H9 (cell line): ENCODE data around the gene FOXN4. TPM values are rescaled to one million over a fixed set of nuclear protein-coding genes. Genes with fewer than 3 reads are reported as not detected.

Experiments
- DNase-seq: peaks from one replicate; pipeline ENCODE4 v3.0.0-alpha.2; 2017
- H2AFZ ChIP-seq: one replicate; pipeline ENCODE4 v1.6.1; 2013; ENCODE audit warnings: mild to moderate bottlenecking, low read length, control low read depth, moderate library complexity
- H2AK5ac ChIP-seq: 2 replicates; pipeline ENCODE4 v1.6.1; 2013; ENCODE audit warnings: low read length, control low read depth, mixed read lengths; ENCODE audit not compliant: insufficient read length
- H2BK120ac ChIP-seq: one replicate; pipeline ENCODE4 v1.6.1; 2013; ENCODE audit warnings: low read depth, mild to moderate bottlenecking, low read length, control low read depth, inconsistent platforms; ENCODE audit not compliant: poor library complexity, severe bottlenecking
- H2BK12ac ChIP-seq: 2 replicates; pipeline ENCODE4 v1.6.1; 2013; ENCODE audit warnings: low read length, control low read depth, mixed read lengths, low read depth; ENCODE audit not compliant: insufficient read length
- H2BK15ac ChIP-seq: 2 replicates; pipeline ENCODE4 v1.6.1; 2013; ENCODE audit warnings: low read depth, low read length, control low read depth
- H2BK20ac ChIP-seq: one replicate; pipeline ENCODE4 v1.6.1; 2013; ENCODE audit warnings: low read depth, mild to moderate bottlenecking, low read length, control low read depth, inconsistent platforms; ENCODE audit not compliant: poor library complexity, severe bottlenecking
- H2BK5ac ChIP-seq: 2 replicates; pipeline ENCODE4 v1.6.1; 2013; ENCODE audit warnings: low read length, control low read depth, mixed read lengths; ENCODE audit not compliant: insufficient read length
- H3K14ac ChIP-seq: 2 replicates; pipeline ENCODE4 v1.6.1; 2013; ENCODE audit warnings: low read length, control low read depth; ENCODE audit not compliant: insufficient read depth
- H3K18ac ChIP-seq: 2 replicates; pipeline ENCODE4 v1.6.1; 2013; ENCODE audit warnings: low read depth, mild to moderate bottlenecking, mixed read lengths, low read length, control low read depth; ENCODE audit not compliant: insufficient read length
- H3K23ac ChIP-seq: 2 replicates; pipeline ENCODE4 v1.6.1; 2013; ENCODE audit warnings: low read length, control low read depth, mixed read lengths, low read depth; ENCODE audit not compliant: insufficient read length
- H3K23me2 ChIP-seq: 2 replicates; pipeline ENCODE4 v1.6.1; 2013; ENCODE audit warnings: low read depth, mild to moderate bottlenecking, mixed read lengths, low read length, control low read depth; ENCODE audit not compliant: insufficient read length, poor library complexity, severe bottlenecking
- H3K27ac ChIP-seq: 2 replicates; pipeline ENCODE4 v1.5.1; 2013; ENCODE audit warnings: low read length, control low read depth, mixed read lengths, low read depth; ENCODE audit not compliant: insufficient read length
- H3K27me3 ChIP-seq: 2 replicates; pipeline ENCODE4 v1.6.1; 2013; ENCODE audit warnings: low read length, control low read depth, inconsistent platforms; ENCODE audit not compliant: insufficient read depth
- H3K4ac ChIP-seq: 2 replicates; pipeline ENCODE4 v1.6.1; 2013; ENCODE audit warnings: low read depth, mild to moderate bottlenecking, control low read depth, inconsistent platforms, low read length, moderate library complexity
- H3K4me1 ChIP-seq: 2 replicates; pipeline ENCODE4 v1.6.1; 2013; ENCODE audit warnings: low read length, control low read depth, inconsistent platforms; ENCODE audit not compliant: insufficient read depth
- H3K4me2 ChIP-seq: 2 replicates; pipeline ENCODE4 v1.6.1; 2013; ENCODE audit warnings: low read length, control low read depth, mixed read lengths; ENCODE audit not compliant: insufficient read length, insufficient read depth
- H3K56ac ChIP-seq: 2 replicates; pipeline ENCODE4 v1.6.1; 2013; ENCODE audit warnings: low read depth, mild to moderate bottlenecking, mixed read lengths, low read length, control low read depth; ENCODE audit not compliant: insufficient read length
- H3K79me1 ChIP-seq: 2 replicates; pipeline ENCODE4 v1.6.1; 2013; ENCODE audit warnings: low read depth, mild to moderate bottlenecking, moderate library complexity, low read length, control low read depth, inconsistent platforms; ENCODE audit not compliant: insufficient read depth, poor library complexity, severe bottlenecking
- H3K79me2 ChIP-seq: 2 replicates; pipeline ENCODE4 v1.6.1; 2013; ENCODE audit warnings: low read length, control low read depth, inconsistent platforms; ENCODE audit not compliant: insufficient read depth
- H3K9ac ChIP-seq: 2 replicates; pipeline ENCODE4 v1.6.1; 2013; ENCODE audit warnings: low read length, control low read depth, mixed read lengths; ENCODE audit not compliant: insufficient read length; ENCODE audit errors: extremely low read depth
- H3K9me3 ChIP-seq: one replicate; pipeline ENCODE4 v1.6.1; 2013; ENCODE audit warnings: low read depth, low read length, inconsistent platforms; ENCODE audit not compliant: control insufficient read depth
- H3T11ph ChIP-seq: one replicate; pipeline ENCODE4 v1.6.1; 2013; ENCODE audit warnings: mild to moderate bottlenecking, low read length, control low read depth, inconsistent platforms
- H4K20me1 ChIP-seq: one replicate; pipeline ENCODE4 v1.6.1; 2013; ENCODE audit not compliant: control insufficient read depth, insufficient read length, insufficient read depth
- H4K5ac ChIP-seq: 2 replicates; pipeline ENCODE4 v1.6.1; 2013; ENCODE audit warnings: low read depth, mild to moderate bottlenecking, mixed read lengths, low read length, control low read depth; ENCODE audit not compliant: insufficient read length
- H4K8ac ChIP-seq: replicated peaks from 2 replicates; pipeline ENCODE4 v1.6.1; 2013; ENCODE audit warnings: low read length, control low read depth, mixed read lengths, low read depth; ENCODE audit not compliant: insufficient read length
- H4K91ac ChIP-seq: 2 replicates; pipeline ENCODE4 v1.6.1; 2013; ENCODE audit warnings: low read depth, mild to moderate bottlenecking, moderate library complexity, mixed read lengths, low read length, control low read depth; ENCODE audit not compliant: insufficient read length
- H3K27ac Mint-ChIP-seq, 3 experiments: 2 replicates in 2 of 3; 3 replicates in 1 of 3; pipeline ENCODE4 v1.8.0; 2020 to 2021; ENCODE audit warnings: mixed read lengths in 3 of 3, mild to moderate bottlenecking in 1 of 3, moderate library complexity in 1 of 3
- H3K27me3 Mint-ChIP-seq: 2 replicates; pipeline ENCODE4 v1.8.0; 2021; ENCODE audit warnings: low read depth, mild to moderate bottlenecking, moderate library complexity, mixed read lengths
- H3K36me3 Mint-ChIP-seq, 3 experiments: 2 replicates in 2 of 3; 3 replicates in 1 of 3; pipeline ENCODE4 v1.8.0; 2020 to 2021; ENCODE audit warnings: low read depth in 3 of 3, mixed read lengths in 3 of 3; ENCODE audit not compliant: insufficient read depth in 1 of 3
- H3K4me1 Mint-ChIP-seq, 2 experiments: 2 replicates each; pipeline ENCODE4 v1.8.0; 2020; ENCODE audit warnings: mixed read lengths in 2 of 2
- H3K4me3 Mint-ChIP-seq, 2 experiments: 2 replicates in 1 of 2; 3 replicates in 1 of 2; pipeline ENCODE4 v1.8.0; 2020 to 2021; ENCODE audit warnings: mild to moderate bottlenecking in 2 of 2, mixed read lengths in 2 of 2, moderate library complexity in 1 of 2
- H3K9me3 Mint-ChIP-seq, 2 experiments: 2 replicates in 1 of 2; 3 replicates in 1 of 2; pipeline ENCODE4 v1.8.0; 2020; ENCODE audit warnings: mild to moderate bottlenecking in 2 of 2, mixed read lengths in 2 of 2, moderate library complexity in 1 of 2
- WGBS: extraction: QIAGEN DNeasy Blood & Tissue Kit; methylation state at CpG from one replicate; pipeline ENCODE4 v1.1.7; 2013; ENCODE audit warnings: missing lambda C conversion rate, low lambda C conversion rate, mixed read lengths; ENCODE audit not compliant: insufficient read length; ENCODE audit errors: extremely low coverage; 5-methylcytosine and 5-hydroxymethylcytosine counted together
- total RNA-seq: library from RNA; stranded (reverse); gene quantifications from 2 replicates; pipeline ENCODE4 v1.2.1, GENCODE V29; 2021
- TF ChIP-seq, protein P1 (sequence below): fragments of 200-600 bp; sonication (generic); conservative IDR thresholded peaks from 3 replicates; pipeline ENCODE4 v1.8.0; 2021; ENCODE audit warnings: antibody characterized with exemption, mild to moderate bottlenecking

Gene FOXN4
- total RNA-seq, 1 experiment from 2014 or later = 0.39 TPM

DNA sequence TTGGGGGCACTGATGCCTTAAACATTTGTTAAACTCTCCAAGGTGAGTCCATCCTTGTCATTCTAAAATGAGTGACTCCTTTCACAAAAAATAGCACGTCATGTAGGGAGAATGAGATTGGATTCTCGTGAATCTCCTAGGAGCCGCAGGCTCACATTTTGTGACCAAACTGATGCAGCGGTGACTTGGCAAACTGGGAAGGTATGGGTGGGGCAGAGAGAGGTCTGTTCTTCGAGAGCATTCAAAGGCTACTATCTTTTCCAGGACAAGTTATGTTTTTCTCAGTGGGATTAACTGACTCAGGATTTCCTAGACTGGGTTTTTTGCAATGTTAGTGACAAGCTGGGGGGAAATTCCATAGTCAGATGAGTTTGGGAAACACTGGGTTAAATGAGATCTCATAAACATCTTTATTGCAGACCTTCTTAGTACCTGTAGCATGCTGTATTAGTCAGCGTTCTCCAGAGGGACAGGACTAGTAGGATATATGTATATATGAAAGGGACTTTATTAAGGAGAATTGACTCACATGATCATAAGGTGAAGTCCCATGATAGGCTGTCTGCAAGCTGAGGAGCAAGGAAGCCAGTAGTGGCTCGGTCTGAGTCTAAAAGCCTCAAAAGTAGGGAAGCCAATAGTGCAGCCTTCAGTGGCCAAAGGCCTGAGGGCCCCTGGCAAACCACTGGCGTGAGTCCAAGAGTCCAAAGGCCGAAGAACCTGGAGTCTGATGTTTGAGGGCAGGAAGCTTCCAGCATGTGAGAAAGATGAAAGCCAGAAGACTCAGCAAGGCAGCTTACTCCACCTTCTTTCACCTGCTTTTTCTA is 61.0 kb downstream of the FOXN4 start:
- Histone ChIP-seq H2AK5ac (no peak overlapping the region), H4K20me1 (no peaks in the 10 kb centered on the region), H3T11ph (no peak overlapping the region), H3K4ac (no peak overlapping the region), H2AFZ (no peak overlapping the region), H2BK12ac (no peak overlapping the region), H3K18ac (no peak overlapping the region), H4K5ac (no peak overlapping the region), H3K9ac (no peak overlapping the region), H3K23me2 (no peaks in the 10 kb centered on the region), H3K14ac (no peak overlapping the region), H3K27ac (no peak overlapping the region), H3K79me1 (no peaks in the 10 kb centered on the region), H4K8ac (no peak overlapping the region), H3K27me3 (no peaks in the 10 kb centered on the region), H4K91ac (no peak overlapping the region), H2BK20ac (no peak overlapping the region), H2BK120ac (no peak overlapping the region), H3K4me2 (no peak overlapping the region), H3K56ac (no peak overlapping the region), H3K79me2 (no peaks in the 10 kb centered on the region), H2BK15ac (no peak overlapping the region), H3K9me3 (no peaks in the 10 kb centered on the region), H2BK5ac (no peak overlapping the region), H3K4me1 (no peaks in the 10 kb centered on the region), H3K23ac (no peak overlapping the region)
- Mint-ChIP-seq H3K27me3 (no peaks in the 10 kb centered on the region), H3K4me3 (no peak overlapping the region), H3K4me1 (no peaks in the 10 kb centered on the region), H3K27ac (peak overlapping the region in 1 of 3 experiments; percentile 47; a peak in 1 of 7 replicates), H3K36me3 (peaks cover 4 to 18% (median 18%) of the 10 kb centered on the region in 3 experiments; a peak in 4 of 7 replicates), H3K9me3 (no peaks in the 10 kb centered on the region)
- no peak for DNase-seq
- WGBS = no CpG with 5 or more reads among the region's 9 CpGs
- TF ChIP-seq, protein P1, sequence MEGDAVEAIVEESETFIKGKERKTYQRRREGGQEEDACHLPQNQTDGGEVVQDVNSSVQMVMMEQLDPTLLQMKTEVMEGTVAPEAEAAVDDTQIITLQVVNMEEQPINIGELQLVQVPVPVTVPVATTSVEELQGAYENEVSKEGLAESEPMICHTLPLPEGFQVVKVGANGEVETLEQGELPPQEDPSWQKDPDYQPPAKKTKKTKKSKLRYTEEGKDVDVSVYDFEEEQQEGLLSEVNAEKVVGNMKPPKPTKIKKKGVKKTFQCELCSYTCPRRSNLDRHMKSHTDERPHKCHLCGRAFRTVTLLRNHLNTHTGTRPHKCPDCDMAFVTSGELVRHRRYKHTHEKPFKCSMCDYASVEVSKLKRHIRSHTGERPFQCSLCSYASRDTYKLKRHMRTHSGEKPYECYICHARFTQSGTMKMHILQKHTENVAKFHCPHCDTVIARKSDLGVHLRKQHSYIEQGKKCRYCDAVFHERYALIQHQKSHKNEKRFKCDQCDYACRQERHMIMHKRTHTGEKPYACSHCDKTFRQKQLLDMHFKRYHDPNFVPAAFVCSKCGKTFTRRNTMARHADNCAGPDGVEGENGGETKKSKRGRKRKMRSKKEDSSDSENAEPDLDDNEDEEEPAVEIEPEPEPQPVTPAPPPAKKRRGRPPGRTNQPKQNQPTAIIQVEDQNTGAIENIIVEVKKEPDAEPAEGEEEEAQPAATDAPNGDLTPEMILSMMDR = no peak
